Muscle of leg (tissue), 11 donors: ENCODE measurements around the gene PTX3. TPM values are rescaled to one million over a fixed set of nuclear protein-coding genes. Genes with fewer than 3 reads are reported as not detected.

ENCODE experiments used
- DNase-seq: peaks from one replicate; pipeline ENCODE4 v3.0.0; 2013
- H3K27ac ChIP-seq: one replicate; pipeline ENCODE4 v1.5.1; 2013; ENCODE audit warnings: mild to moderate bottlenecking, low read length, control low read depth
- H3K27me3 ChIP-seq: one replicate; pipeline ENCODE4 v1.6.1; 2013; ENCODE audit warnings: low read length; ENCODE audit not compliant: control insufficient read depth, insufficient read depth
- H3K36me3 ChIP-seq: one replicate; pipeline ENCODE4 v1.6.1; 2013; ENCODE audit warnings: low read length; ENCODE audit not compliant: control insufficient read depth, insufficient read depth
- H3K4me1 ChIP-seq: one replicate; pipeline ENCODE4 v1.6.1; 2013; ENCODE audit warnings: low read length; ENCODE audit not compliant: control insufficient read depth, insufficient read depth
- H3K4me3 ChIP-seq: one replicate; pipeline ENCODE4 v1.5.1; 2013; ENCODE audit warnings: low read length, control low read depth
- H3K9me3 ChIP-seq: replicated peaks from 2 replicates; pipeline ENCODE4 v1.6.1; 2013; ENCODE audit warnings: low read depth, low read length; ENCODE audit not compliant: control insufficient read depth
- WGBS: methylation state at CpG from one replicate; pipeline ENCODE4 v1.1.5; 2013; ENCODE audit warnings: missing lambda C conversion rate; ENCODE audit not compliant: insufficient coverage; 5-methylcytosine and 5-hydroxymethylcytosine counted together
- polyA plus RNA-seq, 8 donors: library from polyadenylated mRNA; unstranded; fragments of 120-200 nt; gene quantifications; one replicate each; pipeline versions ENCODE4 v1.2.1 to v1.2.3, GENCODE V29; 2013; ENCODE audit warnings: inconsistent platforms in 1 of 8, low replicate concordance in 1 of 8; ENCODE audit not compliant: insufficient read length in 8 of 8, insufficient read depth in 1 of 8
- total RNA-seq: library from RNA; stranded (reverse); fragments of 120-200 nt; gene quantifications from one replicate; pipeline ENCODE4 v1.2.4, GENCODE V29; 2013

The PTX3 gene
- total and polyA plus RNA-seq, 9 donors, result 5.2 to 12.7 (median 6.8) TPM

GRCh38 chr3:157469561-157470294 is 33.1 kb downstream of the PTX3 start:
- Histone ChIP-seq H3K27me3 (no peaks in the 10 kb centered on the region), H3K36me3 (no peaks in the 10 kb centered on the region), H3K4me3 (no peak overlapping the region), H3K4me1 (no peaks in the 10 kb centered on the region), H3K9me3 (no peaks in the 10 kb centered on the region), H3K27ac (no peak overlapping the region)
- DNase-seq, result no peak
- no CpG with 5 or more reads among the region's 7 CpGs for WGBS

DNA sequence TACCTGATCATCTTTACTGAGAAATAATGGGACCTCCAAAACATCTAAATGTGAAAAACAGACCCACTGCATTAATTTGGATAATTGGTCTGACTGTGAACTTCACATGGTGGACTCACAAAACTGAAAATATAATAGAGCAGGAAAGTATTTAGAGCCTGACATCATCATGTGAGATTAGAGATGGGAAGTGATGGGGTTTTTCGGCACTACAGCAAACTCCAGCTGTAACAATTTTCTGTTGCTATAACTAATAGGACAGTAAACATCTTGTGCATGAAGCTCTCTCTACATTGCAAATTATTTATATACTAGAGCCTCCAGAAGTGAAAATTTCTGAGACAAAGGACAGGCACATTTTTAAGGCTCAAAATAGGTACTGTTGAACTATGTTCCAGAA is 34.4 kb downstream of the PTX3 start:
- Histone ChIP-seq H3K27ac (no peak overlapping the region), H3K4me1 (no peaks in the 10 kb centered on the region), H3K27me3 (no peaks in the 10 kb centered on the region), H3K9me3 (no peaks in the 10 kb centered on the region), H3K4me3 (no peak overlapping the region), H3K36me3 (no peaks in the 10 kb centered on the region)
- DNase-seq, result peak; percentile 21
- no CpG with 5 or more reads among the region's 1 CpG for WGBS

GRCh38 chr3:157472648-157473047 is 36.0 kb downstream of the PTX3 start:
- Histone ChIP-seq H3K27ac (no peak overlapping the region), H3K36me3 (no peaks in the 10 kb centered on the region)
- WGBS, result no CpG with 5 or more reads among the region's 1 CpG

GRCh38 chr3:157475921-157476414 is 39.3 kb downstream of the PTX3 start:
- Histone ChIP-seq H3K4me1 (no peaks in the 10 kb centered on the region), H3K27ac (no peak overlapping the region), H3K9me3 (no peaks in the 10 kb centered on the region), H3K36me3 (no peaks in the 10 kb centered on the region), H3K4me3 (no peak overlapping the region), H3K27me3 (no peaks in the 10 kb centered on the region)
- WGBS, result no CpG with 5 or more reads among the region's 1 CpG
- DNase-seq, result no peak

More at GRCh38 chr3:157472648-157473047, 36.0 kb downstream of the PTX3 start:
- H3K9me3 ChIP-seq, result no peaks in the 10 kb centered on the region
- H3K27me3 ChIP-seq, result no peaks in the 10 kb centered on the region
- H3K4me3 ChIP-seq, result no peak overlapping the region
- no peaks in the 10 kb centered on the region for H3K4me1 ChIP-seq
- no peak for DNase-seq

DNA sequence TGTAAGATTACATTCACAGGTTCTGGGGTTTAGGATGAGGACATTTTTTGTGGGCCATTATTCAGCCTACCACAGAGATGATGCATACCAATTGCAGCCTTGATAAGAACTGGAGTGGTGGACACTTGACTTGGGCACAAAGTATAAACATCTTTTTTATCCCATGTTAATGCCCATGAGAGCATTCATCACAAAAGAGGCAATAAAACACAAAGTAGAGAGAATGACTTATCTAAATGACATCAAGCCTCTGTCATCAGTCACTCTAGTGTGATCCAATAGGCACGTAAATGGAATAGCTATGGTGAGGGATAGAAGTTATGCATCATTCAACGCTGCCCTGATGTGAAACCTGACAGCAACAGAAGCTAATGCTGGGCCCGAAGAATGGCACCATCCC is 40.8 kb downstream of the PTX3 start:
- Histone ChIP-seq H3K36me3 (no peaks in the 10 kb centered on the region), H3K9me3 (no peaks in the 10 kb centered on the region), H3K4me1 (no peaks in the 10 kb centered on the region), H3K27ac (no peak overlapping the region), H3K27me3 (no peaks in the 10 kb centered on the region), H3K4me3 (no peak overlapping the region)
- no CpG with 5 or more reads among the region's 3 CpGs for WGBS
- DNase-seq, result no peak

DNA sequence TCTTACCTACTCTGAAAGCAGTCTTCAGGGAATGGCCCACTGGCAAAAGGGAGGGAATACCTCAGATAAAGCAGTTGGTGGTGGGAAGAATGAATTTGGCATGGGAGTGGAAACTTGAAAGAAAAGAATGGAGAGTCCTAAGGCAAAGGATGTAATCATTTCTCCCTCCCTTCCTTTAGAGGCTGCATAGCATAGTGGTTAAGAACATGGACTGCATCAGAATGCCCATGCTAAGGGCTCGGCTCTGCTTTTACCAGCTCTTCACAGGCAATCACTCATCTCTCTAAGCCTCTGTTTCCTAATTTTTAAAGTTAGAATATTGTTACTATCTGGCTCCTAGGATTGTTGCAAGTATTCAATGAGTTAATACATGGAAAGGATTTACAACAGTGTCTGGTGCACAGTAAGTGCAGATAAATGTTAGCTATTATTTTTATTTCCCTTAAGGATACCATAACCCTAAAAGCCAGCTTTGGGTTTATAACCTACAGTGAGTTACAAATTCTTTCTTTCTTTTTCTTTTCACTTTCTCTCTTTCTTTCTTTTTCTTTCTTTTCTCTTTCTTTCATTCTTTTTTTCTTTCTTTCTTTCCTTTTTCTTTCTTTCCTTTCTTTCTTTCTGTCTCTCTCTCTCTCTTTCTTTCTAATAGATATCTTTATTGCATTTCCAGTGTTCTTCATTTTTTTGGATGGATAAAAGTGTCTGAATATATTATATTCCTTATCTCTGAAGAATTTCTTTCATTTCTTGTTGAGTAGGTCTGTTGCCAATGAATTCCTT is 43.0 kb downstream of the PTX3 start:
- no CpG with 5 or more reads among the region's 1 CpG for WGBS
- Histone ChIP-seq H3K27ac (no peak overlapping the region), H3K4me1 (no peaks in the 10 kb centered on the region), H3K36me3 (no peaks in the 10 kb centered on the region), H3K4me3 (no peak overlapping the region), H3K27me3 (no peaks in the 10 kb centered on the region), H3K9me3 (no peaks in the 10 kb centered on the region)
- DNase-seq, result no peak

- no peak overlapping the region for H3K27ac ChIP-seq
- WGBS, result no CpG with 5 or more reads among the region's 1 CpG
Measured at GRCh38 chr3:157487339-157487738, 50.7 kb downstream of the PTX3 start.

GRCh38 chr3:157488144-157488543 is 51.5 kb downstream of the PTX3 start:
- no peak for DNase-seq
- H3K27me3 ChIP-seq, result no peaks in the 10 kb centered on the region
- H3K9me3 ChIP-seq, result no peaks in the 10 kb centered on the region

More at GRCh38 chr3:157487339-157487738, 50.7 kb downstream of the PTX3 start:
- H3K4me1 ChIP-seq, result no peaks in the 10 kb centered on the region
- DNase-seq, result no peak
- H3K4me3 ChIP-seq, result no peak overlapping the region
- H3K36me3 ChIP-seq, result no peaks in the 10 kb centered on the region
- H3K27me3 ChIP-seq, result no peaks in the 10 kb centered on the region
- H3K9me3 ChIP-seq, result no peaks in the 10 kb centered on the region

DNA sequence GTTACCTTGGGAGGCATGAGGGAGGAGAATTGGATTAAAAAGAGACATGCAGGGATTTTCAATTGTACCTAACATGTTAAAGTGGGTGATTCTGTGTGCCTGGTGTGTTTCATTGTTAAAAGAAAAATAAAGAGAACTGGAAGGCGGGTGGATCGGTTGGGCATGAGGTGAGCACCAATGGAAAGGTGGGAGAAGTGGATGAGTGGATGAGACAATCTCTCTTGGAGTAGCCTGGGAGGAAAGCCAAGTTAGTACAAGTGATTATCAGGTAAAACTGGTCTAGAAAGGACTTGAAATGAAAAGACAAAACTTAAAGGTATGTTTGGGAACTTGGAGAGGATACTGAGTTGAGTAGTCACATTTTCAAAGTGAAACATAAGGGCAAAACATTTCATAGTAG is 54.5 kb downstream of the PTX3 start:
- no peaks in the 10 kb centered on the region for H3K36me3 ChIP-seq
- no peaks in the 10 kb centered on the region for H3K27me3 ChIP-seq
- H3K27ac ChIP-seq, result no peak overlapping the region
- no peak for DNase-seq
- no peak overlapping the region for H3K4me3 ChIP-seq
- no peaks in the 10 kb centered on the region for H3K9me3 ChIP-seq
- H3K4me1 ChIP-seq, result no peaks in the 10 kb centered on the region
- WGBS, result 90% methylated on average over 2 of the region's 2 CpGs

More at GRCh38 chr3:157488144-157488543, 51.5 kb downstream of the PTX3 start:
- H3K27ac ChIP-seq, result no peak overlapping the region
- H3K4me1 ChIP-seq, result no peaks in the 10 kb centered on the region
- H3K4me3 ChIP-seq, result no peak overlapping the region
- H3K36me3 ChIP-seq, result no peaks in the 10 kb centered on the region
